Activated naive CD4-positive, alpha-beta T cell treated with anti-CD3 and anti-CD28 coated beads, Interleukin-2, amount 10 ng/mL, durations not matched to agents 5 hours and 36 hours (primary cell): ENCODE results near the gene PASD1. TPM values are rescaled to one million over a fixed set of nuclear protein-coding genes. Genes with fewer than 3 reads are reported as not detected.

Source experiments
- total RNA-seq, 2 experiments: library from RNA; stranded (reverse); gene quantifications; one replicate each; pipeline ENCODE4 v1.2.3, GENCODE V29; 2021

PASD1 gene, protein sequence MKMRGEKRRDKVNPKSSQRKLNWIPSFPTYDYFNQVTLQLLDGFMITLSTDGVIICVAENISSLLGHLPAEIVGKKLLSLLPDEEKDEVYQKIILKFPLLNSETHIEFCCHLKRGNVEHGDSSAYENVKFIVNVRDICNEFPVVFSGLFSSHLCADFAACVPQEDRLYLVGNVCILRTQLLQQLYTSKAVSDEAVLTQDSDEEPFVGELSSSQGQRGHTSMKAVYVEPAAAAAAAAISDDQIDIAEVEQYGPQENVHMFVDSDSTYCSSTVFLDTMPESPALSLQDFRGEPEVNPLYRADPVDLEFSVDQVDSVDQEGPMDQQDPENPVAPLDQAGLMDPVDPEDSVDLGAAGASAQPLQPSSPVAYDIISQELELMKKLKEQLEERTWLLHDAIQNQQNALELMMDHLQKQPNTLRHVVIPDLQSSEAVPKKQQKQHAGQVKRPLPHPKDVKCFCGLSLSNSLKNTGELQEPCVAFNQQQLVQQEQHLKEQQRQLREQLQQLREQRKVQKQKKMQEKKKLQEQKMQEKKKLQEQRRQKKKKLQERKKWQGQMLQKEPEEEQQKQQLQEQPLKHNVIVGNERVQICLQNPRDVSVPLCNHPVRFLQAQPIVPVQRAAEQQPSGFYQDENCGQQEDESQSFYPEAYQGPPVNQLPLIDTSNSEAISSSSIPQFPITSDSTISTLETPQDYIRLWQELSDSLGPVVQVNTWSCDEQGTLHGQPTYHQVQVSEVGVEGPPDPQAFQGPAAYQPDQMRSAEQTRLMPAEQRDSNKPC
- not detected for total RNA-seq

DNA sequence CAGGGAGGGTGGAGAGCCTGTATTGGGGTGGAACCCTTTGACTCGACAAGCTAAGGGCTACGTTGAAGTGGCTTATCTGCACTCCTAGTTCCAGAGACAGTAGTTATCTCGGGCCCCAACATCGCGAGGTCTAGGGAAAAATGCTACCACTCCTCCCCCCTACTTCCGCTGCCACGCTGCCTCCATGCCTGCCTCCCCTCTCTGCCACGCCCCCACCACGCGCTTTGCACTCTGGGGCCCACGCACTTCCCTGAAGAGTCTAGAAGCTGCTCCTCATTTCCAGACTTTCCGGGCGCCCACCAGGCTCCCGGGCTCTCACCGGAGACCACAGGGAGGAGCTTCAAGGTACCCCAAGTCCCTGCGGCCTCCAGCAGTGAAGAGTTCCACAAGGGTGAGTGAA is at the start of gene PASD1:
PASD1 (plus strand) TSS at position 227 of the 400 bp plus-strand sequence. CDS start 37,879 bp downstream, outside the sequence.

DNA sequence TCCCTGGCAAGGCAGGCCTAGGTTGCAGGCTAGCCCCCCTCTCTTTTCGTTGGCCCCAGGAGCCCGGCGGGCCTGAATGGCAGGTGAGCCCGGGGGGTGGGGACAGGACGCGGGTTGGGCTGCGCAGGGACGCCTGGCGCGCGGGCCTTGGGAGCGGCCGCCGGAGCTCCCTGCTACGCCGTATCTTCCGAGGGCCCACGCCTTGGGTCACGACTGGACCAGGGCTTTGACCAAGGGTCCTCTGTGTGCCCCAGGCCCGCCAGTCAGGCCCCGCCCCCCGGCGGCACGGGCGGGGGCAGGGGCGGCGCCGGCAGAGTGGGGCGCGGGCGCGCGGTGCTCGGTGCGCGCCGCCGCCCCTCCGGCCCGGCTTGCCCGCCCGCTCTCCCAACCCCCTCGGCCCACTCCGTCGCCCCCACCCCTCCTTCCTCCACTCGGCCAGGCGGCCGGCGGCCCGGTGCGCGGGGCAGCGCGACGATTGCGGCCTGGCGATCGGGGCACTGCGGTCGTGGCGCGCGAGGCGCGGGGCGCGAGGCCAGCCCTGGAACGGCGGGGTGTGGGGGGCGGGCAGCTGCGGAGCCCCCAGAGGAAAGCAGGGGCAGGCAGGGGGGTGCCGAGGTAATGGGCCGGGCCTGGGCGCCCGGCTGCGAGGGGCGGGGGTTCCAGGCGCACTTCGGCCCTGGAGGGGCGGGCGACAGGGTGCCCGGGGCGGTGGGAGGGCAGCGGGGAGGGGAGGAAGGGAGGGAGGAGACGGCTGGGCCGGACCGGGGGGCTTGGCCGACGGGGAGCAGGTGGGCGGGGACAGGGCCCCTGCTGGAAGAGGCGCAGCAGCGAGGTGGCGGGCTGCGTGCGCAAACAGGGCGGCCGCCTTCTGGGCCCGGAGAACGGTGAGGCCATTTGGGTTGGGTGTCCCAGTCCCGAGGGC is 131.4 kb downstream of the PASD1 start, which contains the start of gene PRRG3:
PRRG3 (plus strand) TSS at position 798 of the 922 bp plus-strand sequence. CDS start 3,357 bp downstream, outside the sequence.

DNA sequence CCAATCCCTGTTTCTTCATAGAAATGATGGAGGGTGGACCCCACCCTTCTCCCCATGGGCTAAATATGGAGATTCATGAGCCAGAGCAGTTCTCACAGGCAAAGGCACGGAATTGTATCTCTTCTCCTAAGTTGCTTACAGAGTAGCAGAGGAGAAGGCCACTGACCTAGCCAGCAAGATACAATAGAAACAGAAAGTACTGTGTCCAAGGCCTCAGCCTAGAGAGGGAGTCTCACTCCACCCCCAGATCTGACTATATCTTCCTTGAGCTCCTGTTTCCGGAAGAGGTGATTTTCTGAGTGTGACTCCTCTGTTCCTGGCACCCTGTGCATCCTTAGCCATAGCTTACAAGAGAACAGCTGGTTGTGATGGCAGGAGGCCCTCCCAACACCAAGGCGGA is 152.3 kb downstream of the PASD1 start, which contains the start of gene FATE1:
FATE1 (plus strand) TSS at position 284 of the 400 bp plus-strand sequence; CDS start at position 369, 85 bp downstream.

Other genes starting within 250 kb of the PASD1 start
- gene VMA21, start 166.5 kb upstream of the PASD1 start, total RNA-seq = 10 to 100 TPM; 36.5 to 40.0 TPM
- not detected for gene PRRG3, start 131.8 kb downstream of the PASD1 start, total RNA-seq
- not detected for gene FATE1, start 152.4 kb downstream of the PASD1 start, total RNA-seq
- gene CNGA2, start 171.1 kb downstream of the PASD1 start, total RNA-seq = not detected